Measurements from ENCODE around the gene CGNL1.

- TF ChIP-seq CTCF (IDR thresholded peaks at IDR 0.05; ENCODE audit: insufficient read depth, low read length): no peak
- no peak for TF ChIP-seq POLR2AphosphoS5 (IDR thresholded peaks at IDR 0.05; ENCODE audit: low read depth)
- TF ChIP-seq GABPA (IDR thresholded peaks at IDR 0.05; ENCODE audit: low read depth): no peak
- TF ChIP-seq SPI1 (IDR thresholded peaks at IDR 0.05; ENCODE audit: borderline replicate concordance, low read depth): no peak
- no peak for TF ChIP-seq REST (IDR thresholded peaks at IDR 0.05; ENCODE audit: insufficient replicate concordance, low read depth)
Observed at GRCh38 chr15:57486833-57487232, 110.5 kb downstream of the CGNL1 start.

Measured in HL-60 (cell line).